ENCODE measurements around the gene NEO1. TPM values are rescaled to one million over a fixed set of nuclear protein-coding genes. Genes with fewer than 3 reads are reported as not detected.

Gene NEO1
- total RNA-seq, 1 experiment from 2014 or later = 41.8 TPM

- Mint-ChIP-seq H3K36me3 (ENCODE audit: insufficient read depth in 1 of 3, low read depth in 3 of 3) (peaks cover 0 to 17% (median 3%) of the 10 kb centered on the region in 3 experiments; a peak in 5 of 7 replicates), H3K4me3 (no peak overlapping the region), H3K9me3 (peaks cover 4% of the 10 kb centered on the region in 2 experiments; a peak in 2 of 5 replicates), H3K27ac (peak overlapping the region in 2 of 3 experiments; percentile 21 to 31; a peak in 2 of 7 replicates), H3K27me3 (ENCODE audit: low read depth) (no peaks in the 10 kb centered on the region), H3K4me1 (peaks cover 6% of the 10 kb centered on the region in 2 experiments; a peak in 2 of 4 replicates)
- H3K79me2 ChIP-seq (ENCODE audit: insufficient read depth, low read length) = no peaks in the 10 kb centered on the region
- H3K27me3 ChIP-seq (ENCODE audit: insufficient read depth, low read length) = no peaks in the 10 kb centered on the region
- no peak overlapping the region for H3K14ac ChIP-seq (ENCODE audit: insufficient read depth, low read length)
- no peak overlapping the region for H2BK5ac ChIP-seq (ENCODE audit: insufficient read length, low read length)
- H3K56ac ChIP-seq (ENCODE audit: insufficient read length, low read depth, low read length) = no peak overlapping the region
- no peak overlapping the region for H3K27ac ChIP-seq (ENCODE audit: insufficient read length, low read depth, low read length)
- no peak overlapping the region for H4K5ac ChIP-seq (ENCODE audit: insufficient read length, low read depth, low read length)
- H2BK12ac ChIP-seq (ENCODE audit: insufficient read length, low read depth, low read length) = no peak overlapping the region
- no peak overlapping the region for H2AK5ac ChIP-seq (ENCODE audit: insufficient read length, low read length)
- H4K8ac ChIP-seq (replicated peaks; ENCODE audit: insufficient read length, low read depth, low read length) = no peak overlapping the region
- no peak overlapping the region for H3K23ac ChIP-seq (ENCODE audit: insufficient read length, low read depth, low read length)
- no peak overlapping the region for H4K91ac ChIP-seq (ENCODE audit: insufficient read length, low read depth, low read length)
- H4K20me1 ChIP-seq (ENCODE audit: control insufficient read depth, insufficient read depth, insufficient read length) = no peaks in the 10 kb centered on the region
- H3K79me1 ChIP-seq (ENCODE audit: insufficient read depth, low read depth, low read length, poor library complexity, severe bottlenecking) = no peaks in the 10 kb centered on the region
- no peaks in the 10 kb centered on the region; the same call in 1 of the 2 replicates for H3K4me1 ChIP-seq (ENCODE audit: insufficient read depth, low read length)
- TF ChIP-seq CTCF (conservative IDR thresholded peaks at IDR 0.05) = no peak
- no peak overlapping the region for H2AFZ ChIP-seq (ENCODE audit: low read length)
- DNase-seq = no peak
- H3K4ac ChIP-seq (ENCODE audit: low read depth, low read length) = no peak overlapping the region
- no CpG with 5 or more reads among the region's 2 CpGs for WGBS (ENCODE audit: extremely low coverage, insufficient read length, low lambda C conversion rate)
- H2BK20ac ChIP-seq (ENCODE audit: low read depth, low read length, poor library complexity, severe bottlenecking) = no peak overlapping the region
- no peak overlapping the region for H3K18ac ChIP-seq (ENCODE audit: insufficient read length, low read depth, low read length)
- H3T11ph ChIP-seq (ENCODE audit: low read length) = no peak overlapping the region
- H3K9ac ChIP-seq (ENCODE audit: extremely low read depth, insufficient read length, low read length) = no peak overlapping the region
- no peaks in the 10 kb centered on the region for H3K23me2 ChIP-seq (ENCODE audit: insufficient read length, low read depth, low read length, poor library complexity, severe bottlenecking)
- no peak overlapping the region for H2BK120ac ChIP-seq (ENCODE audit: low read depth, low read length, poor library complexity, severe bottlenecking)
- no peak overlapping the region for H3K4me2 ChIP-seq (ENCODE audit: insufficient read depth, insufficient read length, low read length)
- H3K9me3 ChIP-seq (ENCODE audit: control insufficient read depth, low read depth, low read length) = no peaks in the 10 kb centered on the region
- H2BK15ac ChIP-seq (ENCODE audit: low read depth, low read length) = no peak overlapping the region
Measured at GRCh38 chr15:73232776-73233175, 180.5 kb downstream of the NEO1 start.

All from H9 (cell line).